Activated CD4-positive, CD25-positive, alpha-beta regulatory T cell treated with anti-CD3 and anti-CD28 coated beads, Interleukin-2, amount 50 U/mL, for 16 hours (primary cell): ENCODE data around the gene GARNL3.

Experiments
- DNase-seq: peaks from one replicate; pipeline ENCODE4 v3.0.0-alpha.2; 2020; ENCODE audit warnings: low read depth, low spot score

The GARNL3 gene

GRCh38 chr9:127347831-127348776 is 83.5 kb downstream of the GARNL3 start:
- no peak for DNase-seq

- no peak for DNase-seq
Observed at GRCh38 chr9:127349483-127350113, 85.0 kb downstream of the GARNL3 start.

- no peak for DNase-seq
Observed at GRCh38 chr9:127351182-127352166, 86.9 kb downstream of the GARNL3 start.

- DNase-seq = no peak
Observed at GRCh38 chr9:127353882-127354281, 89.3 kb downstream of the GARNL3 start.

- DNase-seq = no peak
Observed at GRCh38 chr9:127356906-127357305, 92.3 kb downstream of the GARNL3 start.

GRCh38 chr9:127358023-127358535 is 93.5 kb downstream of the GARNL3 start:
- DNase-seq = no peak

GRCh38 chr9:127358770-127359169 is 94.2 kb downstream of the GARNL3 start:
- DNase-seq = no peak

- DNase-seq = no peak
Observed at GRCh38 chr9:127360250-127360649, 95.7 kb downstream of the GARNL3 start.

- DNase-seq = no peak
Observed at GRCh38 chr9:127360829-127361228, 96.3 kb downstream of the GARNL3 start.

- no peak for DNase-seq
Observed at GRCh38 chr9:127361561-127361960, 97.0 kb downstream of the GARNL3 start.

- no peak for DNase-seq
Observed at GRCh38 chr9:127362829-127363228, 98.3 kb downstream of the GARNL3 start.

GRCh38 chr9:127365461-127365860 is 100.9 kb downstream of the GARNL3 start:
- DNase-seq = no peak

GRCh38 chr9:127366594-127366993 is 102.0 kb downstream of the GARNL3 start:
- DNase-seq = no peak

- DNase-seq = no peak
Observed at GRCh38 chr9:127368852-127369402, 104.4 kb downstream of the GARNL3 start.

- no peak for DNase-seq
Observed at GRCh38 chr9:127369428-127369827, 104.9 kb downstream of the GARNL3 start.

- DNase-seq = no peak
Observed at GRCh38 chr9:127370147-127370579, 105.6 kb downstream of the GARNL3 start.

- no peak for DNase-seq
Observed at GRCh38 chr9:127370672-127371648, 106.4 kb downstream of the GARNL3 start.

GRCh38 chr9:127380479-127380878 is 115.9 kb downstream of the GARNL3 start:
- DNase-seq = no peak

- no peak for DNase-seq
Observed at GRCh38 chr9:127382541-127382940, 118.0 kb downstream of the GARNL3 start.
